GM21360 (cell line): ENCODE data around the gene NRIP1.

ENCODE experiments used
- ATAC-seq: cut with Tn5 transposase; IDR thresholded peaks from one replicate; pipeline ENCODE4 v1.9.1; 2021; ENCODE audit warnings: mild to moderate bottlenecking, moderate library complexity; ENCODE audit not compliant: unreplicated experiment

The NRIP1 gene

DNA sequence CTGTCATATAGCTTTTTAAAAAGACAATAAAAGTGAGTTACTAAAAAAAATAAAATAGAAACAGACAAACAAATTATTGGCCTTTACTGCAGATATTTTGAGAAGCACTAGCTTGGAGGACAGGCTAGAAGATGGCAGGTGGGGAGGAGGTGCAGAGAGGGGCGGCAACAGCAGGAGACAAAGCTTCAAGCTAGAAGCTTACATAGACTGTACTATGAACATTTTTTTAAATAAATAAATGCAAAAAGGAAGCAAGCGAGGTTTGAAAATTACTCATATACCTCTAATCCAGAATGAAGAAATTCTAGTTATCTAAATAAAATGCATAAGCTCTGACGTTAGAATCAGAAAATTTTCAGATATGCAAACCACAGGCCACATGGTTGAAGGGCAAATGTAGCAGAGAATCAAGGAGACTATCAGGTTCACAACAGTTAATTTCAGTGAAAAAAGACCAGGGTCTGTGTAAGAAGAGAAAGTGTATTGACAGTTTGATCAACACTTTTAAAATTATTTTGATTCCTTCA is 54.9 kb downstream of the NRIP1 start:
- ATAC-seq: no peak

DNA sequence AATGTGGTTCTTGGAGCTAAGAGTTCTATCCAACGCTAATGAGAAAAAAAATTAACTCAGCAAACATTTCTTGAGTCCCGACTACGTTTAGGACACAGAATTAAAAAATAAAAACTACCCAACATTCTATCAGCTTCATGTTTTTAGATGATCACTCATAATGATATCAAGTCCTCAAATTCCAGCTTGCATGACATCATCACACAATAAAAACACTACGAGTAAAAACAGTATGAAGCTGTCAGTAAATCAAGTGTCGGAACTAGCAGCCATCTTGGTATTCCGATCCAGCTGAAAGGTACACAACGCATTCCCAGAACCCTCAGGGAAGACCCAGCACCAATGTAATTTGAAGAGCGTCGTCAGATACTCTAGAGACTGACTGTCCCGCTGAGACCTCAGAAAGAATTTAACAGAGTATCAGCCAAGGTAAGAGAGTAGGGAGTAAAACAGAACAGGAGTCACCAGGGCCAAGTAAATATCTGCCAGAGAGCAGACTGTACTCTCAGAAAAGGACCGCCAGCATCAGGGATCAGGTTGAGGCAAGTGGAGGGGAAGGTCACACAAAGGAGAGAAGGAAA is 57.0 kb downstream of the NRIP1 start:
- ATAC-seq: no peak

DNA sequence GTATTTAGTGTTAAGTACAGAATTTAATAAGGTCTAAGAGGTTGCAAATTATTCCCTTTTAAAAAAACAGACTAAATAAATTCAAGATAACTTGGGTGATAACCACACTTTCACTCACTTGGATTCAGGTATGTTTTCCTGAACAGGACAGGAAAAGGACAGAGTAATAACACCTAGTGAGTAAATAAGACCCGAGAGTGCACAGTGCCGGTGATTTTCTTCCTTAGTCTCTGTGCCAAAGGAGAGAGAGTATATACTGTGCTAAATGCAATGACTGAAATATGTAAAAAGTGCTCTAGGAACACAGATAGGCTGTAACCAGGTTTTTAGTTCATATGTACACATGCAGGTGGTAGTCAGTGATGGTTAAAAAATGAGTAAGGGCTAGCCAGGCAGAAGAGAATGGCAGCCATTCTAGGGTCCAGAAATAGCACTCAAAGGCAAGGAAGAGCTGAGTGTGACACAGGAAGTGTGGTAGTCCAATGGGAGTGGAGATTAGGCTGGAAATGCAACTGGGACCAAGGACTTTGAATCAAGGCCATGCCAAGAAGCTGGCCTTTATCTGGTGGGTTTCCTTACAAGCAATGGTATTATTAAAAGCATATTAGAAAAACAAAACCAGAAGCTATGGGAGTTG is 58.1 kb downstream of the NRIP1 start:
- ATAC-seq: no peak

DNA sequence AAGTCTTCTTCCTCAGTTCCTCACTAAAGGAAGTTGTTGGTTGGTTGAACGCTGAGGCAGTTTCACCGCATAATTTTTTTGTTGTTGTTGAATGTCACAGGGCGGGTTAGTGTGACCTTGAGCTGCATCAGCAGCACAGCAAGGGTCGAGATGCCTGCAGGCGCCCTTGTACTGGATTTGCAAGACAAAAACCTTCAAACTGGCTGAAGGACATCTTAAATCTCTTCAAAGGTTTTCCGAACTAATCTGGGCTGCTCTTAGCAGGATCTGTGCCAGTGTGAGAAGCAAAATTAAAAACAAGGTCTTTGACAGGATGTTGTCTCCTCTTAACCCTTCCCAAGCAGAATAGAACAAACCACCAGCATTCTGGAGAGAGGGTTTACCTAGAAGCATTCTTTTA is 59.4 kb downstream of the NRIP1 start:
- ATAC-seq: no peak

DNA sequence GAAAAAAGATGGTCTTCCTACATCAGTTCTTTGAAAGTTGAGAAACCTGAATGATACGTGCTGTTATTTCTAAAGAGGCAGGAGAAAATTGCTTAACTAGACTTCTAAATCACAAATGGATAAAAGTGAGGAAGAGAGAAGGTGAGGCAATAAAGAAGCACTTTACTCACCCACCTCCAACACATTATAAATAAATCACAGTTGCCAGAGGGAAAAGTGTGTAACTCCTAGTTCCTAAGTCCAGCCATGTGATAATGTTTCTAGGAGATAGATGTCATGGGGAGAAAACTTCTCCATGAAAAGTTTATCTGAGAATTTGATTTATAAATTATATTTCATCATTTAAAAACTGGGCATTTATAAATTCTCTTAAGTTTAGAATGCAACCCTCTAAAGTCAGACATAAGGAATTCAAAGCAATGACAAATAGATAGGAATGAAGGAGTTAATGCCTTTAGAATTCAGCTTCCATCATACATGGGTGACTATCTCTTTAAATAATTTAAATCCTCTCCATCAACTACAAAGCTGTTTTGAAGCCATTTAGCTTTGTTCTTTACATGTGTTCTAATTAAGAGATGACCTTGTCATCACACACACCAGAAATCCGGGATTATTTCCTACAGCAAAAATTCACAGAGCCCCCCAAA is 60.0 kb downstream of the NRIP1 start:
- ATAC-seq: no peak

DNA sequence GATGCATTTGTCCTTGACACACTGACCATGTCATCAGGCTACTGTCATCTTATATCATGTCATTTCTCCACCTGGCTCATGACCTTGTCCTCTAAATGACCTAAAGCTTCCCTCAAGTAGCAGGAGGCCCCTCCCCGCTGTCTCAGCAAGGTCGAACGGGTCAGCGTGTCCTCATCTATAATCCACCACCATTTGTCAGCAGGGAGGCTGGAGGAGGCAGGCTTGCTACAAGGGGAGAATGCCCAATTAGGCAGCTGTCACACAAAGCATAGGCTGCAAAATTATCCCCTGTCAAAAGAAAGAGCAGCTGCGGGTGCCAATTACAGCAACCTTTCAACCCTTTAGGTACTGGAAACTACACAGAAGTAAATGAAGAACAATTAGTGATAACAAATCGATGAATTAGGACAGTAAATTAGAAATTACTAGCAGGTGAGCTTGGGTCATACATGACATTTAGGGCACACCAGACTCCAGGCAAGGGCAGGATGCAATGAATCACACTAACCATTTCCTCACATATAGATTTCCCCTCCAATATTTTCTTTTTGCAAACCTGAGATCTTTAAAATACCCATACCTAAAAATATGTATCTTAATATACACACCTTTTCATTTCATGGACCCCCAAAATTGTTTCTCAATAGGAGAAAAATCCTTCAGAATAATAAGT is 61.2 kb downstream of the NRIP1 start:
- ATAC-seq: no peak

DNA sequence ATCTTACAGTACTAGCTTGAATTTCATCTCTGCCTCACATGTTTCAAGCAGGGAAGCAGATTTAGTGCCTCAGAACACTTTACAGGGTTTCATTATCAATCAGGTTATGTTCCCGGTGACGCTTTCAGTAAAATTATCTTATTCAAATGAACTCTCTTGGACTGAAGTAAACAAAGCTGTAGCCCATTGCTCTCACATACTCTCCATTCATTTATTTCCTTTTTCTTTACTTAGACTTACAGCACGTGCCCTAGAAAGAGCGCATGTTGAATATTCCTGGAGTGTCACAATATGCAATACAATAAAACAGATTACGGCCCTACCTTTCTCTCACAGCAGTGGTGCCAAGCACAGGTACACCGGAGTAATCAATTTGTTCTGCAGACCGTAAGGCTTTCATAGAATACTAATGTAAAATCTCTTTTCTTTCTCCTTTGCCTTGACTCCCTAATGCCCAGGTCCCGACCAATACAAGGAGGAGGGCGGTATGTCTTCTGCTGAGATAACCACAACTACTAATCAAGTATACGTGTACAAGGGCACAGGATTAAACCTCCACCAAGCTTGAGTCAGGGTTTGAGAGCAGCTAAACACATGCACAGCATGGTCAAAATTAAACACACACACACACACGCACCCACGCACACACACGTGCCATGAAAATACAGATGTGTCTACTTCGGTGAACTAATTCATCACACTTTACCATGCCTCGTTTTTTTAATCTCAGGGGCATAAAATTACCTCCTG is 62.8 kb downstream of the NRIP1 start:
- peak; percentile 92 for ATAC-seq

DNA sequence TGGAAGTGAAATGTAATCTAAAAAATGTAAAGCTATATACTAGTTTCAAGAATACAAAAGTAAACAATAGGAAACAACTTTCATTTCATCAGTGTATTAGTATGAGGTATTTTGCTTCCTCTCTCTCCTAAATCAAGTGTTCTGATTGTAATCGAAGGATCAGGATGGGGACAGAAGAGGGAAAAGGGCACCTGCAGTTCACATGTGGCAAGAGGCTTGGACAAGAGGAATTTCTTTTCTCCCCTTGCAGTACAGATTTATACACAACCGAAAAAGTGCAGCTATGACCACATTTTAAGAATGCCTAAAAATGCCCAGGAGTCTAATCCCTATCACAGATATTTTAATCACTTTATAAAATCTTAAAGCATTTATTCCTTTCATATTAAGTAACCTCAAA is 63.7 kb downstream of the NRIP1 start:
- ATAC-seq: no peak

DNA sequence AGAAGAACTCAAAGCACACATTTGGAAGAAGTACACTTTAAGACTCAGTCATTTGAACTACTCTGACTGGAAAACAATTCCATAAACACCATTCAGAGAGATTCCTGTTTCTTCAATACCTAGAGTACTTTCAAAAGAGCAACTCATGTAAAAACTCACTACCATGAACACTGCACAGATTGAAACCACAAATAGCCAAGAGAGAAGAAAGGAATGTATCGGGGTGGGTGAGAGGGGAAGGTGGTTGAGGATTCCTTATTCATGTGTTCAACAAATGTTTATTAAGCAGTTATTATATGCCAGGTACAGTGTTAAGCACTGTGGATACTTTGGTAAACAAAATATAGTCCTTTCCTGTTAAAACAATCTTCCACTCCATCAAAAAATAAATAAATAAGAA is 64.7 kb downstream of the NRIP1 start:
- ATAC-seq: no peak

DNA sequence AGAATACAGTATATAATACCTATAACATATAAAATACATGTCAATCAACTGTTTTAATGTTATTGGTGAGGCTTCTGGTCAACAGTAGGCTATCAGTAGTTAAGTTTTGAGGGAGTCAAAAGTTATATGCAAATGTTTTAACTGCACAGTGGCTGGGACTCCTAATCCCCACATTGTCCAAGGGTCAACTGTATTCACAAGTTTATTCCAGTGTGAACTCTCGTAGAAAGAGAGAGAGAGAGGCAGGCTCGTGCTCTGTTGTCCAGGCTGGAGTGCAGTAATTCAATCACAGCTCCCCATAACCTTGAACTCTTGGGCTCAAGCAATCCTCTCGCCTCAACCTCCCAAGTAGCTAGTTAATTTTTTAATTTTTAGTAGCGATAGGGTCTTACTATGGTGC is 66.0 kb downstream of the NRIP1 start:
- no peak for ATAC-seq

DNA sequence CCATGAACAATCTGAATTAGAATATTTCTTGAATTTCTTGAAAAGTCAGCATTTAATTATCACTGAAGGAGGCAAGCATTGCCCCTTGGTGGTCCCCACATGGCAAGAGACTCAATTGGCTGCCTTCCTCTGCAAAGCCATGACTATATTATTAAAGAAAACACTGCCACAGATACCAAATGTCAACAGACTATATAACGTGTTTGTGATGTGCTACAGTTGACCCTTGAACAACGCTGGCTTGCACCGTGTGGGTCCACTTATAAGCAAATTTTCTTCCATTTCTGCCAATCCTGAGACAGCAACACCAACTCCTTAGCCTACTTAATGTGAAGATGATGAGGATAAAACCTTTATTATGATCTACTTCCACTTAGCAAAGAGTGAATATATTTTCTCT is 66.5 kb downstream of the NRIP1 start:
- ATAC-seq: no peak

DNA sequence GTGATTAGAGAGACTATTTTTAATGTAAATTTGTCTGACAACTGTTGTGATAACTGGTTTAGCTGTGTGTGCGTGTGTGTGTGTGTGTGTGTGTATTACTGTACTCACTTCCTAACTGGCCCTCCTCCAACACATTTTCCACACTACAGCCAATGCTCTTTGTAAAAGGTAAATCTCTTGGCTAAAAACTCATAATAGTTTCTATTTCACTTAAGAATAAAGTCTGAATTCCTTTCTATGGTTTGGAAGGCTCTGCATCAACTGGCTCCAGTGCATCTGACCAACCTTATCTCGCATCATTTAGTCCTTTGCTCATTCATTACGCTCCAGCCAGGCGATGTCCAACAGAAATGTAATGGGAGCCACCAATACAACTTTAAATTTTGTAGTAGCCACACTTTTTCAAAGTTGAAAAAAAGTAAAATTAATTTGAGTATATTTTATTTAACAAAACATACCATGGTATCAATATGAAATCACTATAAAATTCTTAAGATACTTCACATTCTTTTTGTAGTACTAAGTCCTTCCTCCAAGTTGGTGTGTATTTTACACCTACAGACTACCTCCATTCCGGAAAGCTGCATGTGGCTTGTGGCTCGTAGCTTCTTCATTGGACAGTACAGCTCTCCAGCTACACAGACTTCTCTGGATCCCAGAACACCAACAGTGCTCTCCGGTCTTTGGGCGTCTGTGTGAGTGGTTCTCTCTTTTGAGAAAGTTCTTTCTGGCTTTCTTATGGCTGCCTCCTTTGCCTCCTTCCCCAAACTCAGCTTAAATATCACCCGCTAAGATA is 68.9 kb downstream of the NRIP1 start:
- no peak for ATAC-seq

DNA sequence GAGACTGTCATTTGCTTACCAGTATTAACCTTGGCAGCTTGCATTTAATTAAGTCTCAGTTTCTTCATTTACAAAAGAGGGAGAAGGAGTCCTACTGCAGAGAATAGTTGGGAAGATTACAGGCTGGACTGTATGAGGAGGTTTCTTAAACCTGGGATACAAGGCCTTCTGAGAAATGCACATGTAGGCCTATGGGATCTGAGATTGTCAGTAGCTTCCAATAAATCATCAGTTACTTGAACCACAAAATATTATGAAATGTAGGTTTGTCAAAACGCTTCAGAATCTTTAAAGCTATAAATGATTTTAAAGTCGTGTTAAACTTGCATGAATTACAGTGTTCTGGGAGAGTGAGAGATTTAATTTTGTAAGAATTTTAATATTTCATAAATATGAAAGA is 69.6 kb downstream of the NRIP1 start:
- no peak for ATAC-seq

DNA sequence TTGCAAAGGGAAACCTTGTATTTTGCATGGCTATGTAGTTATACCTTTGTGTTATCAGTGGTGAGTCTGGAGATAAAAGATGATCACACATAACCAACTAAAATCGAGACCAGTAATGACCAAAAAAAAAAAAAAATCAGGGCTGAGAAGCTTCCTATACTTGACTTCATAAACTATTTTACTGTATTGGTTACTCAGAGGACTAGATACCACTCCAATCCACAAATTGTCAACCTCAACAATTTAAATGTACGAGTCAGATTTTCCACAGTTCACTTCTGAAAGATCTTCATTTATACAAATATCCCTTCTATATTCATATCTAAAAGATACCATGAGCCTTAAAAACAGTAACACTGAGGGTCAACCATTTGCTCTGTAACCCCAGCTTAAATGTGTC is 71.7 kb downstream of the NRIP1 start:
- no peak for ATAC-seq

DNA sequence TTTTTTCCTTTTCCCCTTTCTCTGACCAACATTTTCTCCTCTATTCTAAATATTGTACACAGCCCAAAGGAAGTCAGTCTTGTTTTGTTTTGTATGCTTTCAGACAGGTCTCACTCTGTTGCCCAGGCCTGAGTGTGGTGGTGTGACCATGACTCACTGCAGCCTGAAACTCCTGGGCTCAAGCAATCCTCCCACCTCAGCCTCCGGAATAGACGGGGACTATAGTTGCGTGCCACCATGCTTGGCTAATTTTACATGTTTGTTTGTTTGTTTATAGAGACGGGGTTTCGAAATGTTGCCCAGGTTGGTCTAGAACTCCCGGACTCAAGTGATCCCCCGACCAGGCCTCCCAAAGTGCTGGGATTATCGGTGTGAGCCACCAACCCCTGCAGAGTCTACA is 72.8 kb downstream of the NRIP1 start:
- ATAC-seq: no peak

DNA sequence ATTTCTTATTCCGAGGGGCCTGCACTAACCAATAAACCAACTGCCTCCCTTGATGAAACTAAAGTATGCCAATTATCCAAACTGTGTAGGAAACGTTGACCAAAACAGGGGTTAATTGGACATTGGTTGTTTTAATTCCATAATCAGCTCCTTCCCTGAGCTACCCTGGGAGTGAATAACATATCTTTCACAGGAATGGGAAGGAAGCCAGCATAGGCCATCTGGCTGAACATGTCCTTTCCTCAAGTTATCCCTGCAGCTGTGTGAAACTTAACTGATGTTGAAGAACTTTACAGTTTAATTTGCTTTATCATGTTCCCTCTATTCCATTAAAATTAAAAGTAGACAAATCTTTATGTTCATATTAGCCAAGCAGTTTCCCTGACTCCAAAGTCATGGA is 75.4 kb downstream of the NRIP1 start:
- no peak for ATAC-seq

DNA sequence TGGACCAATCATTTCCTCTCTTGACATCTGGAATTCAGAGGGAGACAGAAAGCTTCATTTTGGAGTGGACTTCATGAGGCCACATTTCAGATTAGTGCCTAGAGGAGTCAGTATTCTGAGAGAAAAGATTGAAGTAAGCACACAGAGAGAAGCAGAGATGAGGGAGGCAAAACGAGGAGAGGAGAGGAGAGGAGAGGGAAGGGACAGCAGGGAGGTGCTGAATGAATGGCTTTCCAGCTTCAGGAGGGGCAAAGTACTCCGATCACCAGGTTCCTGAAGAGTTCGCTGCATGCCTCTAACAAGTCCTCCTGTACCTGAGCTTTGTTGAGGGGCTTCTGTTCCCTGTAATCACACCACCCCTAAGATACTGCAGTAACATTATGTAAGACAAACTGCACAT is 76.0 kb downstream of the NRIP1 start:
- no peak for ATAC-seq

DNA sequence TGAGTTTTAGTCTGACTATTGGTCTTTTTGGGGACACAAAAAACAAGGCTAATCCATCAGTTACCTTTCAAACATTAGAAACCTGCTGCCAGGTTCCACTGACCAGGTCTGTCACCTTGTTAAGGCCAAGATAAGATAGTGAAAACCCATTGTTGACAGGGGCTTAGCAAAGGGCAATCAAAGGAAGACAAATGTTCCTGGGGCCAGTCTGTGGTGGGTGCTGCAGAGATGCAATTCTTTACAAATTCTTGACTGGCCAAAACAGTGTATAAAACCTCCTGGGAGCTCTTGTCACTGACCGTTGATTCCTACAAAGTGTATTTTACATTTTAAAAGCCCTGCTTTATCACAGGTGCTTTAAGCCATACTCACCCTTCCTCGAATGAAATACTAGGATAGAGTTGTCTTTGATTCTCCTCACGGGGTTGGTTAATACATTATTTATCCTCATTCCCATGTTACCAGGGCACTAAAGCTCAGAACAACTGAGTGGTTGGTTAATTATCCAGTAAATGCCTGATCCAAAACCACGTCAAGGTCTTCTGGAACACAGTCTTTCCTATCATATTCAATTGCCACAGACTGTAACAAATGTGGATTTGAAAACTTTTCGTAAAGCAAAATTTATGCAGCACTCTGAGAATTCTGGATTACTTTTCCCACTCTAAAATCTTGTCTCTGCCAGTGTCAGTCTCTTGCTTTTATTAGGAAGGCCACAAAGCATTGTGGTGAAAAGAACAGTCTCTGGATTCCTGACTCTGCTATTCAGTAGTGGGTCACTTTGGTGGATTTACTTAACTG is 77.2 kb downstream of the NRIP1 start:
- ATAC-seq: no peak

DNA sequence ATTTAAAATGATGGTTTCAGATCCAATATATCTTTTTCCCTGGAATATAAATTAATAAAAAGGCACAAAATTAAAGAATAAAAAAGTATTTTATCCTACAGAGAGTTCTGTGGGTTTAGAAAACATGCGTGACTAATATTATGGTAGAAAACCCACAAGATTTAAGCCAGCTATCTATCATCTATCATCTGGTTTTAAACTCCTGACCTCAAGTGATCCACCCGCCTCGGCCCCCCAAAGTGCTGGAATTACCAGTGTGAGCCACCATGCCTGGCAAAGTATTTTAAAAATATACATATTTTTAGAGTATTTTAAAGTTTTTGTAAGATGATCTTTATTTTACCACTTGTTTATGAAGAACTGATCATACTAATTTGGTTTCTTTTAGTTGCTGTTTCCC is 79.5 kb downstream of the NRIP1 start:
- ATAC-seq: no peak

DNA sequence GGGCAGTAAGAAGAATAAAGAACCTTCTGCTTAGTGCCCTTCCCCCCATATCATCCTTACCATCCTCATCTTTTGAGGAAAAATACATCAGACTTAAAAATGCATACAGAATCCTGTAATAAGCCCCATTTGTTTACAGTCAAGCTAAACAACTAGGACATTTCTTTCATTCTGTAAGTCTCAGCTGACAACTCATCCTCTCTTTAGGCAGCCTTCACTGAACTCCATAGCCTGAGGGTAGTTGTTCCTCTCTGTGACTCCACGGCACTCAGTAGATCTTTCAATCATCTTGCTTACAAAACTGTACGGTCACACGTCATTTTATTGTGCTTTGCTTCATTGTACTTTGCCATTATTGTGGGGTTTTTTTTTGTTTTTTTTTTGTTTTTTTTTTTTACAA is 82.5 kb downstream of the NRIP1 start:
- ATAC-seq: no peak
